Neural crest cell (in vitro differentiated cells): ENCODE data around the gene PHC1. TPM values are rescaled to one million over a fixed set of nuclear protein-coding genes. Genes with fewer than 3 reads are reported as not detected.
"Not testable (repeated sequence)": the region's sequence is repeated elsewhere in the genome, so short reads cannot be mapped to it uniquely, and the experiment has no call there.

Source experiments
- DNase-seq: peaks from one replicate; pipeline ENCODE4 v3.0.0; 2021; ENCODE audit warnings: low read depth, mixed read lengths, low spot score
- H3K27ac Mint-ChIP-seq: one replicate; pipeline ENCODE4 v1.8.0; 2021; ENCODE audit warnings: mild to moderate bottlenecking, mixed read lengths; ENCODE audit not compliant: unreplicated experiment
- H3K27me3 Mint-ChIP-seq: 2 replicates; pipeline ENCODE4 v1.8.0; 2021; ENCODE audit warnings: low read depth, mild to moderate bottlenecking, mixed read lengths
- H3K36me3 Mint-ChIP-seq: 2 replicates; pipeline ENCODE4 v1.8.0; 2021; ENCODE audit warnings: low read depth, mild to moderate bottlenecking, mixed read lengths
- H3K4me1 Mint-ChIP-seq: 2 replicates; pipeline ENCODE4 v1.8.0; 2021; ENCODE audit warnings: mixed read lengths
- H3K4me3 Mint-ChIP-seq: one replicate; pipeline ENCODE4 v1.8.0; 2021; ENCODE audit warnings: mild to moderate bottlenecking, mixed read lengths
- H3K9me3 Mint-ChIP-seq: 2 replicates; pipeline ENCODE4 v1.8.0; 2021; ENCODE audit warnings: mixed read lengths
- CTCF ChIP-seq: fragments of 200-600 bp; sonication (generic); conservative IDR thresholded peaks from 2 replicates; pipeline ENCODE4 v1.5.0; 2021; ENCODE audit warnings: antibody characterized with exemption, mild to moderate bottlenecking
- total RNA-seq: library from RNA; stranded (reverse); gene quantifications from 2 replicates; pipeline ENCODE4 v1.2.1, GENCODE V29; 2021

Gene PHC1
- total RNA-seq, 1 donor from 2014 or later = 108 TPM

DNA sequence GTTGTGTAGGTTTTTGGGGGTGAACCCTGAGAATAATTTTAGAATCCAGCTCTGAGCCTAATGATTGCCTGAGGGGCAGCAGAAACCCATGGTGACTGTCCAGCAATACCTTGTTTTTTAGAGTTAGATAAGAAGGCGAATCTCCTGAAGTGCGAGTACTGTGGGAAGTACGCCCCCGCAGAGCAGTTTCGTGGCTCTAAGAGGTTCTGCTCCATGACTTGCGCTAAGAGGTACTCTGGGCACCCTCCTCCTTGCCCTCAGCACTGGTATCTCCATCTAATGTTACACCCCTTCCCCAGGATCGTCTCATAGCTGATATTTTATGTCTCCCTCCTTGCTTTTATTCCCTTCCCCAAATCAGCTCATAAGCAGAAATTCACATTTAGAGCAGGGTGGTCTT is 22.4 kb downstream of the PHC1 start:
- Mint-ChIP-seq H3K27me3 (no peaks in the 10 kb centered on the region), H3K4me3 (no peak overlapping the region), H3K4me1 (no peaks in the 10 kb centered on the region), H3K27ac (no peak overlapping the region), H3K9me3 (no peaks in the 10 kb centered on the region), H3K36me3 (peaks cover 25% of the 10 kb centered on the region)
- no peak for TF ChIP-seq CTCF
- DNase-seq = no peak

- H3K27me3 Mint-ChIP-seq, H3K4me1 Mint-ChIP-seq, H3K27ac Mint-ChIP-seq, H3K9me3 Mint-ChIP-seq, H3K4me3 Mint-ChIP-seq, DNase-seq: not testable (repeated sequence)
- peaks cover 26% of the 10 kb centered on the region for H3K36me3 Mint-ChIP-seq
Observed at GRCh38 chr12:8937842-8938442, 23.6 kb downstream of the PHC1 start.

DNA sequence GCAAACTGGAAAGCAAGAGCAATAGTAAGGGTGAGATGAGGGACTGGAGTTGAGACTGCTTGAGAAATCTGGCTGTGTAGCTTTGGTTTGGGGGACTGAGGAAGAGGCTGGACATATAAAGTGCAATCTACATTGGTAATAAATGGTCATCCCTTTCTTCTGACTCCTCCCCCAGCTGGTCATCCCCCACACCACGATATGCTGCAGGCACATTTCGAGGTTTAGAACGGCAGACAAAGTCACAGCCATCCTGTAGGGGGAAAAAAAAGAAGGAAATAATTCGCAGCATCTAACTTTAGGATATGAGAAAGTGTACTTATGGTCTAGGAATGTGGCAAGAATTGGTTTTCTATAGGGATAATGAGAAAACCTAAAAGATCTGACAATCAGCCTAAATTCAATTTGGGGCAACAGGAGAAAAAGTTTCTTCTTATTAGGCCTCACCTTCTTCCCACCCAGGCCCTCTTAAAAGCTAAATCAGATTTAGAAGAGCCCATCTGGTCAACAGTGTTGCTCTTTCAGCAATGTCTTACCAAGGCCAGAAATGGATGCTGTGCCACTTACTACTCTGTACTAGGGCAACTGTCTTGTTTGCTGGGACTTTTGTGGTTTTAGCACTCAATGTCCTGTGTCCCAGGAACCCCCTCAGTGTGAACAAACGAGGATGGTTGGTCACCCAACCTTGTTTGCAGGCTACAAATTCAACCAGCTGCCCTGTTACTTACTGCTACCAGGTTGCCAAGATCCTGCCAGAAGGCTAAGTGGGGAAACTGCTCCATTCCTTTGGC is 27.6 kb downstream of the PHC1 start:
- Mint-ChIP-seq H3K4me1 (peaks cover 7% of the 10 kb centered on the region), H3K27me3 (no peaks in the 10 kb centered on the region), H3K9me3 (no peaks in the 10 kb centered on the region), H3K27ac (no peak overlapping the region), H3K4me3 (no peak overlapping the region), H3K36me3 (peaks cover 11% of the 10 kb centered on the region)
- DNase-seq = no peak
- no peak for TF ChIP-seq CTCF

GRCh38 chr12:8943565-8944186 is 29.4 kb downstream of the PHC1 start:
- H3K9me3 Mint-ChIP-seq = no peaks in the 10 kb centered on the region
- no peak overlapping the region for H3K4me3 Mint-ChIP-seq
- H3K27ac Mint-ChIP-seq = no peak overlapping the region
- H3K36me3 Mint-ChIP-seq = peaks cover 9% of the 10 kb centered on the region
- peaks cover 21% of the 10 kb centered on the region for H3K4me1 Mint-ChIP-seq
- TF ChIP-seq CTCF = no peak
- H3K27me3 Mint-ChIP-seq = no peaks in the 10 kb centered on the region
- no peak for DNase-seq

GRCh38 chr12:8946733-8947132 is 32.4 kb downstream of the PHC1 start:
- Mint-ChIP-seq H3K27ac (no peak overlapping the region), H3K9me3 (no peaks in the 10 kb centered on the region), H3K4me1 (peaks cover 41% of the 10 kb centered on the region), H3K36me3 (peaks cover 5% of the 10 kb centered on the region), H3K4me3 (peak overlapping the region; percentile 72), H3K27me3 (no peaks in the 10 kb centered on the region)
- TF ChIP-seq CTCF = no peak
- no peak for DNase-seq

GRCh38 chr12:8947737-8948136 is 33.4 kb downstream of the PHC1 start:
- peaks cover 41% of the 10 kb centered on the region for H3K4me1 Mint-ChIP-seq
- H3K36me3 Mint-ChIP-seq = peaks cover 7% of the 10 kb centered on the region
- TF ChIP-seq CTCF = no peak
- H3K27me3 Mint-ChIP-seq = no peaks in the 10 kb centered on the region
- peak overlapping the region; percentile 99 for H3K4me3 Mint-ChIP-seq
- no peak overlapping the region for H3K27ac Mint-ChIP-seq
- peaks cover 2% of the 10 kb centered on the region for H3K9me3 Mint-ChIP-seq
- DNase-seq = no peak
